ENCODE data around the gene PSENEN.

PSENEN gene

GRCh38 chr19:35748106-35749020, 2.9 kb downstream of the PSENEN start, which contains the start of gene LIN37:
TSS of gene LIN37 (plus strand) at chr19:35748576. CDS start at chr19:35748725, 149 bp downstream.
- peak; percentile 96 for DNase-seq (ENCODE audit: low read depth, low spot score)
- peak within 1 kb of the TSS; percentile 26 for H3K27ac ChIP-seq

- no peak overlapping the region for H3K27ac ChIP-seq
- DNase-seq (ENCODE audit: low read depth, low spot score): no peak
These were observed 4.7 kb downstream of the PSENEN start for GRCh38 chr19:35750167-35750566.

DNA sequence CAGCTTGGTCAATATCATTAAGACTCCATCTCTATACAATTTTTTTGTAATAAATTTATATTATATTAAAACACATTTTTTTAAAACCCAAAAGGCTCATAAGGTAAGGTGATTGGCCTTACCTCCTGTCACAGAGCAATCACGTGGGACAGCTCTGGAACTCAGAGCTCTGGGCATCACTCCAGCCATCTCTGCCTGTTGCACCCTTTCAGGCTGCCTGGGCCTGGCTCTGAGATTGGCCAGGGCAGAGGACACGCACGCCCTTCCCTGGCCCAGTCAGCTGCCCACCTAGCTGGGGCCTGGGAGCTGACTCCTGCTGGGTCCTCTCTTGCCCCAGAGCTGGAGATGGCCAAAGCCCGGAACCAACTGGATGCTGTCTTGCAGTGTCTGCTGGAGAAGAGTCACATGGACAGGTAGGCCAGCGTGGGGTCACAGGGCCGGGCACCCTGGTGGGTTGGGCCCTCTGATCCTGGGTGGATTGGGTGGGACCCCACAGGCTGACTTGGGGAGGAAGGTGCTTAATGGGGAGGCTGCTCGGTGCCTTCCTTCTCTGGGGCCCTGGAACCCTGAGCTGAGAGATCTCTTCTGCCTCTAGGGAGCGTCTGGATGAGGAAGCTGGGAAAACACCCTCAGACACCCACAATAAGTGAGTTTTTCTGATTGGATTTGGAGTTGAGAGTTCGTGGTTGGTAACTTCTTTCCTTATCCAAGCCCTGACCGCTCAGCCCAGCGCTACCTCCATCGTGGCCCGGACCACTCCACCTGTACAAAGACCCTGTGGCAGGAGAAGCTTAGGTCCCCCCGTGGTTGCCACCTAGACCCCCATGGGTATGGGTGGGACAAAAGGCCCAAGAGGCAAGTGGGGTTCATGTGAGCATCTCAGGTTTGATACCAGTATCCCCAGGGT, 6.6 kb downstream of the PSENEN start:
- H3K27ac ChIP-seq: no peak overlapping the region
- DNase-seq (ENCODE audit: low read depth, low spot score): no peak

DNA sequence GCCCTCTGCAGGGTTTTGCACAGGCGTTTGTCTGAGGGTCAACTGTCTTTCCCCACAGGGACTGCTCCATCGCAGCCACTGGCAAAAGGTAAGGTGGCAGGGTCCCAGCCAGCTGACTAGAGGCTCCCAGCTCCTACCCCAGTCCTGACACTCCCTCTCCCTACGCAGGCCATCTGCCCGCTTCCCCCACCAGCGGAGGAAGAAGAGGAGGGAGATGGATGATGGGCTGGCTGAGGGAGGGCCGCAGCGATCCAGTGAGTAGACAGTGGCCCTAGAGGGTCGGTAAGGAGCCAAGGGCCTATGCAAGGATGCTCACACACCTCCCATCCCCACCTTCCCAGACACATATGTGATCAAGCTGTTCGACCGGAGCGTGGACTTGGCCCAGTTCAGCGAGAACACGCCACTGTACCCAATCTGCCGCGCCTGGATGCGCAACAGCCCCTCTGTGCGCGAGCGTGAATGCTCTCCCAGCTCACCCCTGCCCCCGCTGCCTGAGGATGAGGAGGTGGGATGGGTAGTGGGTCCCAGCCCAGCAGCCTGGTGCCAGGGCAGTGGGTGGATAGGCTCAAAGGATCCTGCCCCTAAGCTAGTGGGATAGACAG, 7.4 kb downstream of the PSENEN start:
- DNase-seq (ENCODE audit: low read depth, low spot score): no peak
- no peak overlapping the region for H3K27ac ChIP-seq

DNA sequence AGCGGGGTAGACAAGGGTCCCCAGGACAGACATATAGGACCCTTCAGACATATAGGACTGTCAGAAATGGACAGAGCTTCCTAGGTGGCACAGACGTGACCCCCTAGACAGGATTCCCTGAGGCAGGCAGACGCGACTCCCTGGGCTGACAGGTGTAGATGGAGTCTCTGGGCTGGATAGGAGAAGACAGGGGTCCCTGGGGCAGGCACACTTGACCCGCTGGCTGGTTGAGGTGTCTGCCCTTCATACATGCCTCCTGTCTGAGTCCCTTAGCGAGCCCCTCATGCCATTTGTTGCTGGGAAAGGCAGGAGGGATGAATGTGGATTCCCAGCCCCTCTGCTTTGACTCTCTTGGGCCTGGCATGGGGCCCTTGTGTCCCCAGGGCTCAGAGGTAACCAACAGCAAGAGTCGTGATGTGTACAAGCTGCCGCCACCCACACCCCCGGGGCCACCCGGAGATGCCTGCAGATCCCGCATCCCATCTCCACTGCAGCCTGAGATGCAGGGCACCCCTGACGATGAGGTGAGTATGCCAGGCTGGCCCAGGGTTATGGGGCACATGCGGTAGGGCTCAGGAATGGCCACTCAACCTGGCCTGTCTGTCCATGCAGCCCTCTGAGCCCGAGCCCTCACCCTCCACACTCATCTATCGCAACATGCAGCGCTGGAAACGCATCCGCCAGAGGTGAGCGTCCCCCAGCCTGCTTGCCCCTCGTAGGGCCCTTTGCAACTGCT, 8.4 kb downstream of the PSENEN start:
- no peak overlapping the region for H3K27ac ChIP-seq
- no peak for DNase-seq (ENCODE audit: low read depth, low spot score)

DNA sequence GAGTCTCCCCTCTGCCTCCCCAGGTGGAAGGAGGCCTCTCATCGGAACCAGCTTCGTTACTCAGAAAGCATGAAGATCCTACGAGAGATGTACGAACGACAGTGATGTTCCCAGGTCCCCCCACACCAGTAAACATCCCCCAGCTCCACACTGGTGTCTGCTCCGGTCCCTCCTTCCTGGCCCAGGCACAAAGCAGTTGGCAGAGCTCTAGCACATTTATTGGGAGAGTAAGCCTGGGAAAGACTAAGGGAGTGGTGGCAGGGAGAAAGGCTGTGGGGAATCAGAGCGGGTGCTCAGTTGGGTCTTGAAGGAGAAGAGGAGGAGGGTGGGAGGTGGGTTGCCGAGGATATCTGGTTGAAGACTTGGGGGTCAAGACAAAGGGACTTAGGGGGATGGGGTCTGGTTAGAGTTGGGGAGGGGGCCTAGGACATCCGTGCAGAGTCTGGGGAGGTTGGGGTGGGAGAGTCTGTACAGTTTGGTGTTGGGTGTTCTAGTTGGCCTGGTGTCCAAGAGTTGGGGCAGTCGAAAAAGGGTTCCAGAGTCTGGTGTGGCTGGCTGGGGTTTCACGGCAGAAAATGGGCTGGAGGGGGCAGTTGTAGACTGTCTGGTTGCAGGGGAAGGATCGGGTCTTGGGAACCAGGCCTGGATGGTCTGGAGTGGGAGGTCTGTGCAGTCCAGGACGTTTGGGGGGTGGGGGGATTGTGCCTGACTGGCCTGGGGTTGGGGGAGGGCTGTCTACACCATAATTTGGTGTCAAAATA, 9.1 kb downstream of the PSENEN start:
- no peak overlapping the region for H3K27ac ChIP-seq
- no peak for DNase-seq (ENCODE audit: low read depth, low spot score)

DNA sequence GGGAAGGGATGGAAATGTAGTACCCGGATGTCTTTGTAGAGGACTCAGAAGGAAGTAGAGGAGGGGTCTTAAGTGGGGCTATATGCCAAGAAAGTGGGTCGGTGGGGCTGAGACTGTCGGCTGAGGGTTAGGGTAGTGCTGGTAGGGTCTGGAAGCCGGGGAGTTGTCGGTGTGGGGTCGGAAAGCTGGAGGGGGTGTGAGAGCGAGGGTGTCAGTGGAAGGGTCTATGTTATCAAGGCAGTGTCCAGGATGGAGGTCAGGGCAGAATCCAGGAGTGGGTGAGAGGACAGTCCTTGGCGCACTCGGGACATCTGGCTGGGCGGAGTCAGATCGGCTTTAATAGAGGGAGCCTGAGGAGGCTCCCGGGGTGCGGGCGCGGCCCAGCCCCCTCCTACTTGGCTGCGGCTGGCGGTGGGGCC, 9.7 kb downstream of the PSENEN start:
- DNase-seq (ENCODE audit: low read depth, low spot score): no peak
- no peak overlapping the region for H3K27ac ChIP-seq

GRCh38 chr19:35755550-35756376, 10.3 kb downstream of the PSENEN start:
- no peak overlapping the region for H3K27ac ChIP-seq
- no peak for DNase-seq (ENCODE audit: low read depth, low spot score)

GRCh38 chr19:35756377-35757230, 11.2 kb downstream of the PSENEN start, which contains the start of gene HSPB6:
TSS of gene HSPB6 (minus strand) at chr19:35757029. CDS start at chr19:35757008, 21 bp downstream.
- no peak for DNase-seq (ENCODE audit: low read depth, low spot score)
- peak within 1 kb of the TSS; percentile 84 for H3K27ac ChIP-seq

DNA sequence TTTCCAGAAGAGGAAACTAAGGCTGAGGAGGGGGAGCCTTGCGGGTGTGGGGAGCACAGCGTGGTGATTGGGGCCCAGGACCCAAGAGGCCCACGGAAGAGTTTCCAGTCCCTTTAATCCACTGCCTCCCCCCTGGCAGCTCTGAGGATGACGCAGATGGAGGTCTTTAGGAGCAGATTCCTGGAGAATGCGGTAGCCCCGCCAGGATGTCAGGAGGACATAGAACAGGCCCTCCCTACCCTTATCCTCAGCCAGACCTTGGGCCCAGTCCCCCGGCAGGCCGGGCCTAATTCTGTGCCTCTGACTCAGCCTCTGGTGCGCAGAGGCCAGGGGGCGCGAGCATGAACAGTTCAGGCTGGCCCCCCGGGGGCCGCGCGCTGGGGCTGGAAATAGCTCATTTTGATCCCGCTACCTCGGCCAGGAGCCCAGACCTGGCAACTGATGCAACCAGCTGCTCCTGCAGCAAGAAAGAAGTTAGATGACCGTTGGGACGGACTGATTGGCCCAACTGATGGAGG, 11.8 kb downstream of the PSENEN start:
- H3K27ac ChIP-seq: peak overlapping the region; percentile 84
- DNase-seq (ENCODE audit: low read depth, low spot score): no peak

DNA sequence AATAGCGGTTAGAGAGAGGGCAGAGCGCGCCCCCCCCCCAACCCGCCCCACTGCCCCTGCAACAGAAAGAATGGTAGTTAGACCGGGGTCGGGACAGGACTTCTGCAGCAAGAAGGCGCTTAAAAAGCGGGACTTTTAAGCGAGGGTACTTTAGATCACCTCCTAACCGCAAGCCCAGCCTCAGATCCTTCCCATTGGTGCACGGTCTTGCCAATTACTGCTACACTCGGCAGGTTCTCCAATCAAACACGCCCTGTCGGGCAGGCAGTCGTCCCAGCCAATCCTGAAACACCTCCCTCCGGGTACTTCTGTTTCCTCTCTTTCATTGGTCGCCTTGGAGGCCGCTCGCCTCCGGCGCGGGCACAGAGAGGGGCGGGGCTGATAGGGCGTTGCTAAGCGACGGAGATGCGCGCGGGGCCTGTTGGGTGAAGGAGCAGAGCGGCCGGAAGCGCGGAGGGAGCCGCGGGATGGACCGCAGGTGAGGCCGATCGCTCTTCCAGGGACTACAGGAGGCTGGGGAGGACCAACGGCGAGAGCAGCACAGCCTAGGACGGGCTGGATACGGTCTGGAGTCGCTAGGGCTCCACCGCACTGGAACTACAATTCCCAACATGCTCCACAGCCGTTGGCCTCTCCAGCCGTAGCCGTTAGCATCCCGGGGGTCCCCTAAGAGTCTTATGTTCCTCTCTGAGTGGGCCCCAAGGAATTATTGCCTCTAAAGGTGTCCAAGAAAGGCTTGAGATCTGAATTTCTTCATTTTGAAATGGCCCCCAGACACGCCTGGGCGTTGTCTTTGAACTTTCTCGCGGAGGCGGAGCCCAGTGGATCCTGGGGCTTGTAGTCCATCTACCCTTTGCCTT, 12.5 kb downstream of the PSENEN start, which contains the start of gene PROSER3:
PROSER3 (plus strand) TSS at position 428 of the 860 bp plus-strand sequence; CDS start at position 468, 40 bp downstream.
- peak within 1 kb of the TSS; percentile 84 for H3K27ac ChIP-seq
- peak; percentile 98 for DNase-seq (ENCODE audit: low read depth, low spot score)

DNA sequence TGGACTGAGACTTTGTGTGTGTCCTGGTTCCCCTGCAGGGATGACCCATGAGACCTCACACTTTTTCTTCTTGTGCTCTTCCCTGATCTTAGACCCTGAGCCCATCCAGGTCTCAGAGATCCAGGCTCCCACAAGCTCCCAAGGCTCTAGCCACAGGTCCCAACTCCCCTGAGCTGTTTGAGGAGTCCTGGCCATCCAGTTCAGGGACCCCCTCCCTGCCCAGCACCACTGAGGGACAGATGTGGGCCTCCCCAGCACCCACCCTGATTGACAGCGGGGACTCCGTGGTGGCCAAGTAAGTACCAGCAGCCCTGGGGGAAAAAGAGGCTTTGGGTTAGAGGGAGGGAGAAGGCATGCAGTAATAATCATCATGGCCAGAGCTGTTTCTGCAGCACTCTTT, 14.2 kb downstream of the PSENEN start:
- no peak overlapping the region for H3K27ac ChIP-seq
- no peak for DNase-seq (ENCODE audit: low read depth, low spot score)

GRCh38 chr19:35760711-35761349, 15.4 kb downstream of the PSENEN start:
- no peak for DNase-seq (ENCODE audit: low read depth, low spot score)
- no peak overlapping the region for H3K27ac ChIP-seq

DNA sequence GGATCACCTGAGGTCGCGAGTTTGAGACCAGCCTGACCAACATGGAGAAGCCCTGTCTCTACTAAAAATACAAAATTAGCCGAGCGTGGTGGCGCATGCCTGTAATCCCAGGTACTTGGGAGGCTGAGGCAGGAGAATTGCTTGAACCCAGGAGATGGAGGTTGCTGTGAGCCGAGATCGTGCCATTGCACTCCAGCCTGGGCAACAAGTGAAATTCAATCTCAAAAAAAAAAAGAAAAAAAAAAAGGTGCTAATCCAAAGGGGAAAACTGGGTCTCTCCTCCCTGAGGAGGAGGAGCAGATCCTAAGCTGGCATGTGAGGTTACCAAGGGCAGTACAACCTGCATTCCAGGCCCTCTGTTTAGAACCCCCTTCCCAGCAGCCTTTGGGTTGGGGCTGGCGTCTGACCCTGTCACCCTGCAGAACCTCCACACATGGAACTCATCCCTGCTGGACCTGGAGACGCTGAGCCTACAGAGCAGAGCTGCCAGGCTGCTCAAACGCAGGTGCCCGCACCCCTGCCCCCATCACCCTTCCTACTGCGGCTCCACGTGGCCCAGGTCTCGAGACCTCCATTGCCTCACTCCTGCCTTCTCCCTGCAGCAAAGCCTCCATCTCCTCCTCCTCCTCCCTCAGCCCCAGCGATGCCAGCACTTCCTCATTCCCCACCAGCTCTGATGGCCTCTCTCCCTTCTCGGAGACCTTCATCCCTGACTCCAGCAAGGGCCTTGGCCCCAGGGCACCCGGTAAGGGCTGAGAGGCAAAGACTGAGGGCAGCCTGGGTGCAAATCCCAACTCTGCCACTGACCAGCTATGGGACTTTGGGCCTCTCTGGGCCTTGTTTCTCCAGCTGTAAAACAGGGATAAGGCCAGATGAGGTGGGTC, 19.2 kb downstream of the PSENEN start:
- H3K27ac ChIP-seq: no peak overlapping the region
- DNase-seq (ENCODE audit: low read depth, low spot score): no peak

Measured in epithelial cell of prostate (primary cell).